ENCODE data around the gene CDH23.

The CDH23 gene

GRCh38 chr10:71816936-71817618 lies 420.4 kb downstream of the CDH23 start:
- H3K36me3 ChIP-seq (ENCODE audit: low read depth) = peaks cover 65% of the 10 kb centered on the region
- H3K4me3 ChIP-seq (ENCODE audit: severe bottlenecking) = no peak overlapping the region
- TF ChIP-seq, protein P1, sequence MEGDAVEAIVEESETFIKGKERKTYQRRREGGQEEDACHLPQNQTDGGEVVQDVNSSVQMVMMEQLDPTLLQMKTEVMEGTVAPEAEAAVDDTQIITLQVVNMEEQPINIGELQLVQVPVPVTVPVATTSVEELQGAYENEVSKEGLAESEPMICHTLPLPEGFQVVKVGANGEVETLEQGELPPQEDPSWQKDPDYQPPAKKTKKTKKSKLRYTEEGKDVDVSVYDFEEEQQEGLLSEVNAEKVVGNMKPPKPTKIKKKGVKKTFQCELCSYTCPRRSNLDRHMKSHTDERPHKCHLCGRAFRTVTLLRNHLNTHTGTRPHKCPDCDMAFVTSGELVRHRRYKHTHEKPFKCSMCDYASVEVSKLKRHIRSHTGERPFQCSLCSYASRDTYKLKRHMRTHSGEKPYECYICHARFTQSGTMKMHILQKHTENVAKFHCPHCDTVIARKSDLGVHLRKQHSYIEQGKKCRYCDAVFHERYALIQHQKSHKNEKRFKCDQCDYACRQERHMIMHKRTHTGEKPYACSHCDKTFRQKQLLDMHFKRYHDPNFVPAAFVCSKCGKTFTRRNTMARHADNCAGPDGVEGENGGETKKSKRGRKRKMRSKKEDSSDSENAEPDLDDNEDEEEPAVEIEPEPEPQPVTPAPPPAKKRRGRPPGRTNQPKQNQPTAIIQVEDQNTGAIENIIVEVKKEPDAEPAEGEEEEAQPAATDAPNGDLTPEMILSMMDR (IDR thresholded peaks at IDR 0.05; ENCODE audit: poor library complexity, severe bottlenecking) = no peak
- H3K27me3 ChIP-seq (ENCODE audit: insufficient read depth, poor library complexity, severe bottlenecking) = no peaks in the 10 kb centered on the region
- H3K9me3 ChIP-seq (ENCODE audit: severe bottlenecking) = no peaks in the 10 kb centered on the region
- ATAC-seq (ENCODE audit: low read depth) = no peak
- H3K27ac ChIP-seq (ENCODE audit: poor library complexity, severe bottlenecking) = no peak overlapping the region
- no peaks in the 10 kb centered on the region for H3K4me1 ChIP-seq (ENCODE audit: insufficient read depth, poor library complexity, severe bottlenecking)
- no peak for DNase-seq (ENCODE audit: low spot score)

- no peaks in the 10 kb centered on the region for H3K4me1 ChIP-seq (ENCODE audit: insufficient read depth, poor library complexity, severe bottlenecking)
- TF ChIP-seq, protein P1 (IDR thresholded peaks at IDR 0.05; ENCODE audit: poor library complexity, severe bottlenecking) = no peak
- H3K9me3 ChIP-seq (ENCODE audit: severe bottlenecking) = no peaks in the 10 kb centered on the region
- H3K4me3 ChIP-seq (ENCODE audit: severe bottlenecking) = no peak overlapping the region
- no peak for DNase-seq (ENCODE audit: low spot score)
- H3K27ac ChIP-seq (ENCODE audit: poor library complexity, severe bottlenecking) = no peak overlapping the region
- H3K27me3 ChIP-seq (ENCODE audit: insufficient read depth, poor library complexity, severe bottlenecking) = no peaks in the 10 kb centered on the region
- no peak for ATAC-seq (ENCODE audit: low read depth)
- H3K36me3 ChIP-seq (ENCODE audit: low read depth) = peaks cover 72% of the 10 kb centered on the region
These were observed 421.3 kb downstream of the CDH23 start for GRCh38 chr10:71817831-71818655.

- ATAC-seq (ENCODE audit: low read depth) = no peak
- Histone ChIP-seq H3K27me3 (ENCODE audit: insufficient read depth, poor library complexity, severe bottlenecking) (no peaks in the 10 kb centered on the region), H3K4me1 (ENCODE audit: insufficient read depth, poor library complexity, severe bottlenecking) (no peaks in the 10 kb centered on the region), H3K27ac (ENCODE audit: poor library complexity, severe bottlenecking) (no peak overlapping the region), H3K36me3 (ENCODE audit: low read depth) (peaks cover 78% of the 10 kb centered on the region), H3K4me3 (ENCODE audit: severe bottlenecking) (no peak overlapping the region), H3K9me3 (ENCODE audit: severe bottlenecking) (no peaks in the 10 kb centered on the region)
- DNase-seq (ENCODE audit: low spot score) = no peak
- TF ChIP-seq, protein P1 (IDR thresholded peaks at IDR 0.05; ENCODE audit: poor library complexity, severe bottlenecking) = no peak
These were observed 422.0 kb downstream of the CDH23 start for GRCh38 chr10:71818674-71819260.

DNA sequence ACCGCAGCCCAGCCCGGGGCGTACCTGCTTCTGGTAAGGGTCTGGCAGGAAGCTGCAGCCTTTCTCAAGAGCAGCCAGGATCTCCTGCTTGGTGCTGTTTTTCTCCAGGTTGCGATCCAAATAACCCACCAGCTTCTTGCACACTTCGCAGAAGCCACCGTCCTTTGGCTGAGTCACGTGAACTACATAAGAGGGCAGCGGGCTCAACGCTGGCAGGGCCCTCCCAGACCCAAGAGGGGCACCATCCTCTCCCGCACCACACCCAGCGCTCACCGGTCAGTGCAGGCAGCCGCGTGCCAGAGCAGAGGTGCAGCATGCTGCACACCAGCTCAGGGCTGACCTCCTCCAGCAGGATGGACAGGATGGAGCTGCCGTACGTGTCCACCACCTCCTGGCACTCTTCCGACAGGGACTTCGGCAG lies 422.7 kb downstream of the CDH23 start:
- H3K36me3 ChIP-seq (ENCODE audit: low read depth) = peaks cover 83% of the 10 kb centered on the region
- DNase-seq (ENCODE audit: low spot score) (no peak), ATAC-seq (ENCODE audit: low read depth) (no peak)
- no peaks in the 10 kb centered on the region for H3K9me3 ChIP-seq (ENCODE audit: severe bottlenecking)
- TF ChIP-seq, protein P1 (IDR thresholded peaks at IDR 0.05; ENCODE audit: poor library complexity, severe bottlenecking) = no peak
- no peaks in the 10 kb centered on the region for H3K4me1 ChIP-seq (ENCODE audit: insufficient read depth, poor library complexity, severe bottlenecking)
- no peaks in the 10 kb centered on the region for H3K27me3 ChIP-seq (ENCODE audit: insufficient read depth, poor library complexity, severe bottlenecking)
- H3K27ac ChIP-seq (ENCODE audit: poor library complexity, severe bottlenecking) = no peak overlapping the region
- no peak overlapping the region for H3K4me3 ChIP-seq (ENCODE audit: severe bottlenecking)
